B cell (primary cell): ENCODE results near the gene HAPLN1. TPM values are rescaled to one million over a fixed set of nuclear protein-coding genes. Genes with fewer than 3 reads are reported as not detected.

Experiments used
- ATAC-seq: fragments of 200-7000 bp; cut with Tn5 transposase; one replicate; pipeline ENCODE4 v1.10.0; 2021; ENCODE audit warnings: low read depth, mild to moderate bottlenecking, moderate number of reproducible peaks, moderate library complexity
- CTCF ChIA-PET: fragments of 350-600 bp; sonication (Branson Sonifier 250); formaldehyde crosslinking; loops from one replicate; lab custom pipeline; 2021; ENCODE audit warnings: antibody characterized with exemption, inconsistent platforms; lab: Charles Lee
- POLR2A ChIA-PET: fragments of 350-600 bp; sonication (Branson Sonifier 250); formaldehyde crosslinking; loops from one replicate; lab custom pipeline; 2021; ENCODE audit warnings: antibody characterized with exemption; lab: Charles Lee
- DNase-seq: peaks from one replicate; pipeline ENCODE4 v3.0.0; 2013
- H2AFZ ChIP-seq: 2 replicates; pipeline ENCODE4 v1.6.1; 2012; ENCODE audit warnings: mild to moderate bottlenecking, low read depth, low read length; ENCODE audit not compliant: insufficient read depth, poor library complexity, severe bottlenecking
- H3K27ac ChIP-seq, 2 donors: 1 replicate in 1 of 2; 2 replicates in 1 of 2; pipeline ENCODE4 v1.5.1; 2012 to 2013; ENCODE audit warnings: low read length in 2 of 2, mild to moderate bottlenecking in 2 of 2, moderate library complexity in 1 of 2
- H3K27me3 ChIP-seq, 4 experiments: fragments of 200-600 bp in 1 of 4; sonication (generic) in 1 of 4; replicated peaks in 1 of 4; 1 replicate in 2 of 4; 2 replicates in 2 of 4; pipeline versions ENCODE4 v1.6.1 to v1.7.0; 2013 to 2016; ENCODE audit warnings: low read length in 3 of 4, mild to moderate bottlenecking in 2 of 4, mixed read lengths in 1 of 4, moderate library complexity in 1 of 4; ENCODE audit not compliant: insufficient read depth in 4 of 4, control insufficient read depth in 3 of 4; ENCODE audit errors: control extremely low read depth in 1 of 4
- H3K36me3 ChIP-seq, 2 experiments: replicated peaks in 1 of 2; 1 replicate in 1 of 2; 2 replicates in 1 of 2; pipeline versions ENCODE4 v1.6.1 to v1.7.1; 2013; ENCODE audit warnings: low read length in 1 of 2; ENCODE audit not compliant: insufficient read depth in 2 of 2, control insufficient read depth in 1 of 2; ENCODE audit errors: control extremely low read depth in 1 of 2, extremely low read depth in 1 of 2
- H3K4me1 ChIP-seq, 2 donors: fragments of 200-600 bp in 1 of 2; sonication (generic) in 1 of 2; 1 replicate in 1 of 2; 2 replicates in 1 of 2; pipeline versions ENCODE4 v1.5.1 to v1.6.1; 2013 to 2017; ENCODE audit warnings: low read length in 2 of 2; ENCODE audit not compliant: control insufficient read depth in 2 of 2, insufficient read depth in 2 of 2
- H3K4me2 ChIP-seq: replicated peaks from 2 replicates; pipeline ENCODE3; 2012; ENCODE audit warnings: mild to moderate bottlenecking, low read depth, low read length; ENCODE audit not compliant: poor library complexity, severe bottlenecking
- H3K4me3 ChIP-seq, 5 experiments: fragments of 200-600 bp in 1 of 5; sonication (generic) in 1 of 5; 1 replicate in 3 of 5; 2 replicates in 2 of 5; pipeline versions ENCODE4 v1.5.1 to v1.7.0; 2011 to 2016; ENCODE audit warnings: low read length in 4 of 5, mild to moderate bottlenecking in 4 of 5, low read depth in 2 of 5, control low read depth in 1 of 5, moderate library complexity in 1 of 5; ENCODE audit not compliant: insufficient read depth in 1 of 5; ENCODE audit errors: control extremely low read depth in 1 of 5, extremely low read depth in 1 of 5
- H3K79me2 ChIP-seq: fragments of 200-600 bp; sonication (generic); one replicate; pipeline ENCODE4 v1.6.0; 2016; ENCODE audit warnings: low read length; ENCODE audit not compliant: control insufficient read depth, insufficient read depth
- H3K9ac ChIP-seq: fragments of 200-600 bp; sonication (generic); 2 replicates; pipeline ENCODE4 v1.6.1; 2017; ENCODE audit warnings: mild to moderate bottlenecking, low read length, moderate library complexity
- H3K9me3 ChIP-seq, 3 donors: one replicate each; pipeline versions ENCODE4 v1.6.1 to v1.7.1; 2013; ENCODE audit warnings: low read length in 2 of 3; ENCODE audit not compliant: control insufficient read depth in 2 of 3, insufficient read depth in 1 of 3; ENCODE audit errors: control extremely low read depth in 1 of 3
- H4K20me1 ChIP-seq: 2 replicates; pipeline ENCODE4 v1.6.0; 2012; ENCODE audit warnings: mild to moderate bottlenecking, low read length; ENCODE audit not compliant: insufficient read depth, control insufficient read depth, poor library complexity, severe bottlenecking
- H3K27ac Mint-ChIP-seq: one replicate; pipeline ENCODE4 v1.8.0; 2021; ENCODE audit warnings: mixed read lengths
- H3K27me3 Mint-ChIP-seq: one replicate; pipeline ENCODE4 v1.8.0; 2021; ENCODE audit warnings: mixed read lengths
- H3K4me1 Mint-ChIP-seq: one replicate; pipeline ENCODE4 v1.8.0; 2021; ENCODE audit warnings: mixed read lengths
- H3K4me3 Mint-ChIP-seq: one replicate; pipeline ENCODE4 v1.8.0; 2021; ENCODE audit warnings: mixed read lengths
- H3K9me3 Mint-ChIP-seq: one replicate; pipeline ENCODE4 v1.8.0; 2022; ENCODE audit warnings: mixed read lengths; ENCODE audit not compliant: insufficient read depth
- EZH2 ChIP-seq: IDR thresholded peaks from 2 replicates; pipeline ENCODE4 v1.6.1; 2012; ENCODE audit warnings: borderline replicate concordance, low read depth, mild to moderate bottlenecking, moderate library complexity, low read length; ENCODE audit not compliant: insufficient read depth, poor library complexity, severe bottlenecking
- WGBS: methylation state at CpG from one replicate; pipeline ENCODE4 v1.1.5; 2013; ENCODE audit warnings: missing lambda C conversion rate; ENCODE audit not compliant: insufficient coverage; 5-methylcytosine and 5-hydroxymethylcytosine counted together
- intact Hi-C: fragments of 100-400 bp; cut with micrococcal nuclease; formaldehyde crosslinking; loops from one replicate; pipeline ENCODE4 v1.10.0; 2022
- polyA plus RNA-seq: library from polyadenylated mRNA; depleted of rRNA; stranded (reverse); fragments of >200 nt; gene quantifications from 2 replicates; pipeline ENCODE4 v1.2.3, GENCODE V29; 2012
- total RNA-seq, 2 donors: library from RNA; stranded (reverse); fragments of 120-200 nt in 1 of 2; gene quantifications; 1 replicate in 1 of 2; 2 replicates in 1 of 2; pipeline versions ENCODE4 v1.2.3 to v1.2.4, GENCODE V29; 2013 to 2022
- TF ChIP-seq, protein P1 (sequence below): fragments of 200-600 bp; IDR thresholded peaks from one replicate; pipeline ENCODE4 v1.8.0; 2022; ENCODE audit warnings: antibody characterized with exemption, mild to moderate bottlenecking

The HAPLN1 gene
- total and polyA plus RNA-seq, 2 donors (not counting 1 experiment from before 2014, with no cell fraction given) = not detected

DNA sequence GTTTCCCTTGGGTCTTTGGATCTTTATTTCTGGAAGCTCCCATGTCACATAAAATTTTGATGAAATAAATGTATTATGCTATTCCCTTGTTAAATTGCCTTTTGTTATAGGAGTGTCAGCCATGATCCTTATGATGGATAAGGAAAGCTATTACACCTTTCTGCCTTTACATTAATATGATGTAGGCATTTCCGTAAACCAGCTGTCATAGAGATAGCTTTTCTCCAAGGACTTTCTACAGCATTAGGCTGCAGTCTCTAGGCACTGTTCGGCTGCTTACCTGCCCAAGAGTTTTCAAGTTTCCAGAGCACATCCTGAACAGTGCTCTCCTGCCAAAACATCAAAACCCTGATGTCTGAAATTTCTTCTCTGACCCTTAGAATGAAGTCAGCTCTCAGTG lies 87.4 kb downstream of the HAPLN1 start:
- no peak overlapping the region for H3K27ac Mint-ChIP-seq
- H3K4me2 ChIP-seq = no peak overlapping the region
- H3K4me1 Mint-ChIP-seq = no peaks in the 10 kb centered on the region
- no peaks in the 10 kb centered on the region for H3K79me2 ChIP-seq
- no peak for ATAC-seq
- H3K27ac ChIP-seq = no peak overlapping the region
- H3K9me3 Mint-ChIP-seq = no peaks in the 10 kb centered on the region
- 95% methylated on average over 2 of the region's 2 CpGs for WGBS
- H4K20me1 ChIP-seq = no peaks in the 10 kb centered on the region
- no peak overlapping the region for H2AFZ ChIP-seq
- intact Hi-C loops = no loop called here
- H3K27me3 ChIP-seq = no peaks in the 10 kb centered on the region
- TF ChIP-seq EZH2 = no peak
- TF ChIP-seq, protein P1, sequence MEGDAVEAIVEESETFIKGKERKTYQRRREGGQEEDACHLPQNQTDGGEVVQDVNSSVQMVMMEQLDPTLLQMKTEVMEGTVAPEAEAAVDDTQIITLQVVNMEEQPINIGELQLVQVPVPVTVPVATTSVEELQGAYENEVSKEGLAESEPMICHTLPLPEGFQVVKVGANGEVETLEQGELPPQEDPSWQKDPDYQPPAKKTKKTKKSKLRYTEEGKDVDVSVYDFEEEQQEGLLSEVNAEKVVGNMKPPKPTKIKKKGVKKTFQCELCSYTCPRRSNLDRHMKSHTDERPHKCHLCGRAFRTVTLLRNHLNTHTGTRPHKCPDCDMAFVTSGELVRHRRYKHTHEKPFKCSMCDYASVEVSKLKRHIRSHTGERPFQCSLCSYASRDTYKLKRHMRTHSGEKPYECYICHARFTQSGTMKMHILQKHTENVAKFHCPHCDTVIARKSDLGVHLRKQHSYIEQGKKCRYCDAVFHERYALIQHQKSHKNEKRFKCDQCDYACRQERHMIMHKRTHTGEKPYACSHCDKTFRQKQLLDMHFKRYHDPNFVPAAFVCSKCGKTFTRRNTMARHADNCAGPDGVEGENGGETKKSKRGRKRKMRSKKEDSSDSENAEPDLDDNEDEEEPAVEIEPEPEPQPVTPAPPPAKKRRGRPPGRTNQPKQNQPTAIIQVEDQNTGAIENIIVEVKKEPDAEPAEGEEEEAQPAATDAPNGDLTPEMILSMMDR = no peak
- ChIA-PET POLR2A (no interaction called here), CTCF (no interaction called here)
- no peak overlapping the region for H3K4me3 ChIP-seq
- no peaks in the 10 kb centered on the region for H3K4me1 ChIP-seq
- no peaks in the 10 kb centered on the region for H3K9me3 ChIP-seq
- H3K9ac ChIP-seq = no peak overlapping the region
- DNase-seq = no peak
- no peaks in the 10 kb centered on the region for H3K36me3 ChIP-seq
- peaks cover 3% of the 10 kb centered on the region for H3K27me3 Mint-ChIP-seq
- H3K4me3 Mint-ChIP-seq = no peak overlapping the region

DNA sequence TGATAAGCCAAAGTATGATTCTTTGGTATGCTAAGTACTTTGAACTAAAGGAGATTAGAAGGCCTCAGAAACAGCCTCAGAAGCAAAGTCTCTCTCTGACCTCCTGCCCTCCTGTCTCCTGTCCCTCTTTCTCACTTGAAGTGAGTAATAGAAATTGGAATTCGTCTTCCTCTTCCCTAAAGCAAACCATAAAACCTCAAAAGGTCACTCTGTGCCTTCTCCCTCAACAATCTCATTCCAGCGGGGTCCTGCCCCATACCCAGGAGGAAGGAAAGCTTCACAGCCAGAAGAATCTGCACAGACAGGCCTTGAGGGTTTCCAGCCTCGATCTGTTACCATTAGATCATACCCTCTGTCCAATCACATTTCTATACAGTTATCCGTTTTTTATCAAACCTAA lies 87.8 kb downstream of the HAPLN1 start:
- H3K27ac ChIP-seq = no peak overlapping the region
- no peaks in the 10 kb centered on the region for H3K4me1 Mint-ChIP-seq
- H3K9me3 Mint-ChIP-seq = no peaks in the 10 kb centered on the region
- H3K79me2 ChIP-seq = no peaks in the 10 kb centered on the region
- ATAC-seq (no peak), DNase-seq (no peak)
- H3K27ac Mint-ChIP-seq = no peak overlapping the region
- H3K4me1 ChIP-seq = no peaks in the 10 kb centered on the region
- no peak overlapping the region for H3K4me2 ChIP-seq
- intact Hi-C loops = no loop called here
- H3K27me3 Mint-ChIP-seq = peaks cover 3% of the 10 kb centered on the region
- no peaks in the 10 kb centered on the region for H4K20me1 ChIP-seq
- 75% methylated on average over 2 of the region's 4 CpGs for WGBS
- H3K36me3 ChIP-seq = no peaks in the 10 kb centered on the region
- no peaks in the 10 kb centered on the region for H3K27me3 ChIP-seq
- no peak overlapping the region for H3K9ac ChIP-seq
- no peak overlapping the region for H2AFZ ChIP-seq
- H3K4me3 Mint-ChIP-seq = no peak overlapping the region
- TF ChIP-seq, protein P1 = no peak
- no peak for TF ChIP-seq EZH2
- POLR2A ChIA-PET = no interaction called here
- no peaks in the 10 kb centered on the region for H3K9me3 ChIP-seq
- CTCF ChIA-PET = no interaction called here
- H3K4me3 ChIP-seq = no peak overlapping the region
